Adrenal gland (tissue), 5 donors: Measurements from ENCODE around the gene PANK1.

ENCODE experiments used
- POLR2A ChIP-seq, 2 donors: fragments of 450-650 bp; IDR thresholded peaks; one replicate each; pipeline ENCODE4 v1.6.1; 2017; ENCODE audit warnings: antibody characterized with exemption in 2 of 2, mild to moderate bottlenecking in 2 of 2, moderate library complexity in 1 of 2
- TF ChIP-seq, protein P1 (sequence below), 6 experiments: fragments of 450-650 bp in 4 of 6; fragments of 200-600 bp in 2 of 6; sonication (generic) in 1 of 6; IDR thresholded peaks; 1 replicate in 5 of 6; 2 replicates in 1 of 6; pipeline versions ENCODE4 v1.5.1 to v1.8.0; 2016 to 2021; ENCODE audit warnings: antibody characterized with exemption in 6 of 6, mild to moderate bottlenecking in 2 of 6, moderate library complexity in 1 of 6
- donor health status: DM: no; HTN: no; CAD: no.

DNA sequence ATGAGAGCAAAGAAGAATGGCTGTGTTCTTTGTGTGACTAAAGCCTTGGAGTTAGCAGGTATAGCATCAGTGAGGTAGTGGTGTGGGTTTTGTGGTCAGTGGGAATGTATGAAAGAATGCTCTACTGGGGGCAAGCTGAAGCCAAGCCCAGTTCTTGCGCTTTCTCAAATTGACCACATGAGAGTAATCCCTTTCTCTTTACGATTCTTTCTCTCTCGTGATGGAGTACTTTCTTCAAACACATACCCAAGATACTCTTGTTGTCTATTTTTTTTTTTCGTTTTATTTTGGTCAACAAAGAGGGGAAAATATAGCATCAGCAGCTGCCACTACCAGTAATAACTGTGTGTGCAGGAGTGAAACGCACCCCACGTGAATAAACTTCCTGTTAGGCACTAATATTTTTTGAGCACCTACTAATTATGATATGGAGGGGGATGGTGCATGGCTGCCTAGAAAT lies 8.4 kb upstream of the PANK1 start:
- TF ChIP-seq POLR2A (IDR thresholded peaks at IDR 0.05) = no peak
- TF ChIP-seq, protein P1, sequence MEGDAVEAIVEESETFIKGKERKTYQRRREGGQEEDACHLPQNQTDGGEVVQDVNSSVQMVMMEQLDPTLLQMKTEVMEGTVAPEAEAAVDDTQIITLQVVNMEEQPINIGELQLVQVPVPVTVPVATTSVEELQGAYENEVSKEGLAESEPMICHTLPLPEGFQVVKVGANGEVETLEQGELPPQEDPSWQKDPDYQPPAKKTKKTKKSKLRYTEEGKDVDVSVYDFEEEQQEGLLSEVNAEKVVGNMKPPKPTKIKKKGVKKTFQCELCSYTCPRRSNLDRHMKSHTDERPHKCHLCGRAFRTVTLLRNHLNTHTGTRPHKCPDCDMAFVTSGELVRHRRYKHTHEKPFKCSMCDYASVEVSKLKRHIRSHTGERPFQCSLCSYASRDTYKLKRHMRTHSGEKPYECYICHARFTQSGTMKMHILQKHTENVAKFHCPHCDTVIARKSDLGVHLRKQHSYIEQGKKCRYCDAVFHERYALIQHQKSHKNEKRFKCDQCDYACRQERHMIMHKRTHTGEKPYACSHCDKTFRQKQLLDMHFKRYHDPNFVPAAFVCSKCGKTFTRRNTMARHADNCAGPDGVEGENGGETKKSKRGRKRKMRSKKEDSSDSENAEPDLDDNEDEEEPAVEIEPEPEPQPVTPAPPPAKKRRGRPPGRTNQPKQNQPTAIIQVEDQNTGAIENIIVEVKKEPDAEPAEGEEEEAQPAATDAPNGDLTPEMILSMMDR (IDR thresholded peaks at IDR 0.05) = no peak
